ENCODE results near the gene MAST4.
A peak's percentile ranks its signal among the peaks of the same experiment; 100 is the strongest.
"Not testable (repeated sequence)": the region's sequence is repeated elsewhere in the genome, so short reads cannot be mapped to it uniquely, and the experiment has no call there.

The MAST4 gene

DNA sequence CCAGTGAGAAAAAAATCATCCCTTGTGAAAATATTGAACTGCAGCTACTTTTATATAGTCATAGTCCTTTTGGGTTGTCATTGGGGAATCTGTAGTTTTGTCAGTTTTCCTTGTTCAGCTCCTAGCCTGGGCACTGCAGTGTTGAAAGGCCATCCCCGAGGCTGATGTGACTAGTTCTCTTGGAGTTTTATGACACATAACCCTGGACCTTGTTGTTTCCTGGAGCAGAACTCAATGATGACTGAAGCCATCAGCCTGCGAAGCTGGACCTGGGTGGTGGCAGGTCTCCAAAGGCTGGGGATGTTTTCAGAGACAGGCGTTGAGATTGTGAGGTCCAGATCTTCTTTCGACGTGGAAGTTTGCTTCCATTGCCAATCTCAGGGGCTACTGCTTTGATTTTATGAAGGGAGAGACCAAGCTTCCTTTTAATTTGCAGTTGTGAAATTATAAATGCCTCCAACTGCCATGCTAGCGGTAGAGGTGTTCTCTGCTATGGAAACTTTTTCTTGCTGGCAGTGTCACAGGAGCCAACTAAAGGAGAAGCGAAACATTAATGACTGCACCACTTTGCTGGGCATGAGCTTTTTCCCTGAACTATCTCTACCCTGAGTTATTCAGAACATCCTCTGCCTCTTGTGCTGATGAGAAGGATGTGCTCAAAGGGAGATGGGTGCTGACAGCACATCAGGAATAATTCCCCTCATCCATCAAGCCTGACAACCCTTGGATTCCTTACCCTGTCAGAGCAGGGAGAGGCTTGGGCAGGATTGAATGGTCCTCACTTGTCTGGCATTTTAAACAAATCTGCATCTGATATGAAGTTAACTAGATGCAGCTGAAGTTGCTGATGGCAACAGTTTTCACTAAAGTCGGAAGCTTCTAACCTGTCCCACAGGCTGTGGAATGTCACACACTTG lies 209.6 kb downstream of the MAST4 start:
- FAIRE-seq = no peak
- no peak for DNase-seq (ENCODE audit: low spot score)

- FAIRE-seq = peak; percentile 92
Observed at GRCh38 chr5:66807743-66808142, 211.6 kb downstream of the MAST4 start.

DNA sequence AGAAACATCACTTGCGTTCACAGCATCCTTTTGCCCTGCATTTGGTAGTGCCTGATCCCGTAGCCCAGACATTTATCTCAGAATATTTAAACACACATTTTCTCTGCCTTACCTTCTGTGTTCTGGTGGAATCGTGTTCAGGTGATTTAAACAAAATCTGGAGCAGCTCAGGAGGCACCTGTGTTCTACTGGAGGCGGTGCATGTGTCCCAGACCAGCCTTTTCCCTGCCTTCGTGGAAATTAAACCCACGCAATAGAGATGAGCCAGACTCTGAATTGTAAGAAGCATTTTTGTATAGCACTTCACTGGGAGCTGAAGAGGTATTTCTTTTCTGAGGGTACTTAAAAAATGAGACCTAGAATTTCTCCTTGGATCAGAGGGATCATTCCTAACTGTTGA lies 212.5 kb downstream of the MAST4 start:
- FAIRE-seq = no peak
- DNase-seq (ENCODE audit: low spot score) = no peak

More at GRCh38 chr5:66807743-66808142, 211.6 kb downstream of the MAST4 start:
- DNase-seq (ENCODE audit: low spot score) = peak; percentile 70

GRCh38 chr5:66810151-66810550 lies 214.0 kb downstream of the MAST4 start:
- DNase-seq (ENCODE audit: low spot score) (no peak), FAIRE-seq (no peak)

- FAIRE-seq (no peak), DNase-seq (ENCODE audit: low spot score) (no peak)
Observed at GRCh38 chr5:66810848-66811261, 214.7 kb downstream of the MAST4 start.

- no peak for DNase-seq (ENCODE audit: low spot score)
- no peak for FAIRE-seq
Observed at GRCh38 chr5:66812291-66812690, 216.1 kb downstream of the MAST4 start.

- FAIRE-seq (no peak), DNase-seq (ENCODE audit: low spot score) (no peak)
Observed at GRCh38 chr5:66813306-66813705, 217.1 kb downstream of the MAST4 start.

DNA sequence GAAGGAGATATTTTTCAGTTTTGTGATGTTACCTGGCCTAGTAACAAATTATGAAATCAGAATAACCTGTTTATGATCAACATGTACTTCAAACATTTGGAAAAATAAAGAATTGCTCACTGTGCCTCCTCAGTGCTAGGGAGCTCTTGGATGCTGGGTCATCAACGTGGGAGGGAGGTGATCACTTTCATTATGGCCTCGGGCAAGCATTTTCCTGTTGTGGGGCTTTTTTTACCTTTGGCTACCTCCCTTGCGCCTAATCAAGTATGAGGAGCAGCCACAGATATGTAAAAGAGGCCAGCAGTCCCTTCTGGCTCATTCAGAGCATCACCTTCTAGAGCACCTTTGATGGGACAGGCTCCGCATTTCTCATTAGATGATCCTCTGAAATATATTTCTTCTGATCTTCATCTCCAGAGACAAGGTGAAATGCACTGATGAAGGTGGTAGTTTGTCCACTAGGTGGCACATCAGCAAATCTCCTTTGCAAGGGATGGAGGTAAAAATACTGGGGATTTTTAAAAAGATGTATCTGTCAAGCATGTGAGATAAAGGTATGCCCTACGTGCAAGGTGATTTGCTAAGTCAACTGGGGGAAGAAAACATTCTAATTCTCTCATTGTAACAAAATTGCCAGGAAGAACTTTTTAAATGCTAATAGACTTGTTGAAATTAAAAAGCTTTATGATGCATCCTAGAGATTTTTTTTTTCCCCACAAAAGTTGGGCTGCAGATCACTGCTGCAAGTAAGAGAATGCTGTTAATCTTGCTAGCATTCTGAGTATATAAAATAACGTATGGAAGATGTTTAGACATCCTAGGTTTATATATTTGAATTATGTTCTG lies 218.2 kb downstream of the MAST4 start:
- DNase-seq (ENCODE audit: low spot score) (peak; percentile 62), FAIRE-seq (peak; percentile 76)

- FAIRE-seq (peak; percentile 9), DNase-seq (ENCODE audit: low spot score) (no peak)
Observed at GRCh38 chr5:66818304-66818934, 222.2 kb downstream of the MAST4 start.

DNA sequence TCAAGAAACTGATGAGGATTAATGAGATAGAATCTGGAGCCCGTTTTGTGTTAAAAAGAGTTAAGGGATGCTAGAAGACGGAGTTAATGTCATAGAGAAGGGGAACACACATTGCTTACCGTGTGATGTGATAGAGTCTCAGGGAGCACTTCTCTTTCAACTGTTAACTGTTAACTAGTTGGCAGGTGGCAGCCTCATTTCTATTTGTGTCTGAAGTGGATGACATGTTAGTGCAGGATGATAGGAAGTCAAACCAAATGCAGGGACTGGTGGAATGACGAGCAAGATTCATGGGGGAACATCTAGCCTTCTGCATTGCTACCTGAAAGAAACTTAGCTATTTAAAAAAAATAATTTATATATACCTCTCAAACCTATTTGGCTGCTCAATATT lies 222.7 kb downstream of the MAST4 start:
- no peak for DNase-seq (ENCODE audit: low spot score)
- no peak for FAIRE-seq

DNA sequence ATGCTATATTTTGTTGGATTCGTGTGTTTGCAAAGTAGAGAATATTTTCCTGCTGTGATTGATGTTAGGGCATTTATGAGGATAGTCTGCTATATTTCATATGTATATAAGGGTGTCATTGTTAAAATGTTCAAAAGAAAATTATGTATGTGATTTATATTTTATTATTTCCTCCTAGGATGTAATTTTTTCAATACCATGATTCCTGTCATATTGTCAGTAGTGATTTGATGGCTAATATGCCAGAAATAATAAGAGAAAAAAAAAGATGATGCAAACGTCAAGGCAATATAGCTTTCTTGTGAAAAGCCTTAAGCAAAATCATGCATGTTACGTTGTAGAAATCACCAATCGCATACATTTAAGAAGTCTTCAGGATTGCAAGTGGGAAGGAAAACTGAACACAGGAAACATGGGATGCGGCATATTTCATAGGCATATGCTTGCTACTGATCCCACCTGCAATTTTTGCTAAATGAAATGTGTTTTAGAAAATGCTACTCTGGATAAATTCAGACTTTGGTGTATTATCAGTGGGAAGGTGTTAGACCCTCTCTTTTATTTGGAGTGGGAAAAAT lies 224.5 kb downstream of the MAST4 start:
- FAIRE-seq (no peak), DNase-seq (ENCODE audit: low spot score) (no peak)

GRCh38 chr5:66821688-66822429 lies 225.7 kb downstream of the MAST4 start:
- FAIRE-seq (peak; percentile 48), DNase-seq (ENCODE audit: low spot score) (no peak)

DNA sequence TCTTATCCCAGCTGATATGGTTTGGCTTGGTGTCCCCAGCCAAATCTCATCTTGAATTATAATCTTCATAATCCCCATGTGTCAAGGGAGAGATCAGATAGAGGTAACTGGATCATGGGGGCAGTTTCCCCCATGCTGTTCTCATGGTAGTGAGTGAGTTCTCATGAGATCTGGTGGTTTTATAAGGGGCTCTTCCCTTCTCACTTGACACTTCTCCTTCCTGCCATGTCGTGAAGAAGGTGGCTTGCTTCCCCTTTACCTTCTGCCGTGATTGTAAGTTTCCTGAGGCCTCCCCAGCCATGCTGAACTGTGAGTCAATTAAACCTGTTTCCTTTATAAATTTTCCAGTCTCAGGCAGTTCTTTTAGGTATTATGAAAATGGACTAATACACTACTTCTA lies 226.7 kb downstream of the MAST4 start:
- FAIRE-seq; DNase-seq (ENCODE audit: low spot score): not testable (repeated sequence)

- DNase-seq (ENCODE audit: low spot score) (no peak), FAIRE-seq (no peak)
Observed at GRCh38 chr5:66824476-66824875, 228.3 kb downstream of the MAST4 start.

DNA sequence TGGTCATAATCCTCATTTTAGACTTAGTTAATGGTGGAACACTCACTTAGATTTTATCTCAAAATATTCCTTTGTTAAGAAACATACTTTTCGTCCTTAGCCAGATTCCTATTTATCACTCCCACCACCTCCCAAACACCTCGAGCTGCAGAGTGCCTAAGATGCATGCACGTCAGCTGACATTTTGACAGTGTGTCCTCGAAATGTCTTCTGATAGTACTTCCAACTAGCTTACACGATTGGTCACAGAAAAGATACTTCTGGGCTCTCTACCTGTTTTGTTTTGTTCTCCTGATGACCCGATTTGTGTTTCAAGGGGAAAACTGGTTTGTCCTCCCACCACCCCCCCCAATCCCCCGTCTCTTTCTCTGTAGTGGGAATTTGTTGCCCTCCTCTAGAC lies 230.1 kb downstream of the MAST4 start:
- FAIRE-seq = no peak

DNA sequence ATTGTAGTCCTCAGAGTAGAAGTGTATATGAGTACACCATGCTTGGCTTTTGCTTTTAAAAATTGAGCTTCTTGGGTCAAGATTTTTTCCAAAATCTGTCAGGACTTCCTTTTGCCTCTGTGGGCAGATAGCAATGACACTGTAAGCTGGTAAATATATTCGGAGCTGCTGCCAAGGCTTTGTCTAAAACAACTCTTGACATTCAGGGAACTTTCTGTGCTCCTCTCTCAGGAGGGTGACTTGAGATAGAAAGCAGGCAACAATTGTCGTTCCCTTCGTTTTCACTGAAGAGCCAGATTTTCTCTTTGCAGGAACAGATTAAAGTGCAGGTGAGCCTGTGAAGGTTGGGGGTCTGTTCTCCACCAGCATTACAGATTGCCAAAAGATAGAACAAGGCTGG lies 230.5 kb downstream of the MAST4 start:
- no peak for FAIRE-seq
- DNase-seq (ENCODE audit: low spot score) = no peak

More for the DNA sequence above, 230.1 kb downstream of the MAST4 start:
- DNase-seq (ENCODE audit: low spot score) = no peak

DNA sequence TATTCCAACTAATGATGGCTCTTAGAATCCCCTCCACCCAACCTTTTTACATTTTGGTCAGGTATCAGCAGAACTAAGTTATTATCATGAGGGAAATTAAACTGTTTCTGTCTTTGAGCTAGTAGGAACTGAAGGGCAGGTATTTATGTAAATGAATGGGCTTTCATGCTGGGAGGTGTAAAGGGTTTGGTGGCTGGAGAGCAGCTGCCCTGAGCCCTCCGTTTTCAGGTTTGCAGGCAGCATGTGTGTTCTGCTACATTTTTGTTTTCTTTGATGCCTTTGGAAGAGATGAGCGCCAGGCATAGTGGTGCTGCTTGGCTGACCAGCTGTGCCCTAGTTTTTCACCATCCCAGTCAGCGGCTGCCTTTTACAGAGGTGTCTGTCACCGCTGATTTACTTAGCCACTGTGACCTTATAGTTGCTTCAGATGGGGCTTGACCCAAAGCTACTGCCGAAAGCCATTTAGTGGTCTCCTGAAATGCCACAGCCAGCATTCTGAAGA lies 231.9 kb downstream of the MAST4 start:
- no peak for FAIRE-seq

DNA sequence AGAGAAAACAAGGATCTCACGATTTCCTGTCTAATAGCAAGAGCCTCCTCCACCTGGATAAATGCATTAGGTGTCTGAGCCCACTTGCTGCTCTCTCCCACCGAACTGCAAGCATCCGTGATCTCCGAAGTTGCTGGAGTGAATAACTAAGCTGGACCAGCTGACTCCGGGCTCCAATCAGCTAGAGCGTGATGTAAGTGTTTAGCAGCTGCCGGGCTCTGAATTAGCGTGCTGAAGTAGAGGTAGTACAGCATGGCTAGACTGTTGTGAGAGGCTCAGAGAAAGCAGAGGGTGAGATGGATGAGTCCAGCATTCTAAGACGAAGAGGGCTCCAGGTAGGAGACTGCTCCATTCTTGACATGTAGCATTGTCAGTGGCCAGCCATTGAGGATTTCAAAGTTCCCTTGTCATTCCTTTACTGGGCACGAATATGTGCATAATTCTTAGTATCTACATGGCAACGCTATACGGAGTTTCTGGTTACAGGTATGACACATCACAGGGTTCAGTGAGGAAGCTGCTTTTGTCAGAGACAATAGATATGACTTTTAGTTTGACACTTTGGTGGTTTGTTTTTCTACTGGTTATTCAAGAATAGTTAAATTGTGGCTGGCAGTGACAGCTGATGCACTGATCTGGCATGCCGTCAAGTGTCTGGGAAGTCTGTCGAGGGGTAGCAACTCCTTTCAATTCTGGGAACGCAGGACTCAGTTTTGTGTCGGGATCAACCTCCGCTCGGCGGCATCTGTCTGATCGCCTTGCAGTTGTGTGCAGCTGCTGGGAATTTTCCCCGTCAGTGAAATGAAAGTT lies 232.6 kb downstream of the MAST4 start:
- FAIRE-seq (no peak), DNase-seq (ENCODE audit: low spot score) (peak; percentile 76)

More for the DNA sequence above, 231.9 kb downstream of the MAST4 start:
- DNase-seq (ENCODE audit: low spot score) = no peak

GRCh38 chr5:66829358-66829674 lies 233.1 kb downstream of the MAST4 start:
- DNase-seq (ENCODE audit: low spot score) (no peak), FAIRE-seq (no peak)

GRCh38 chr5:66829826-66830225 lies 233.6 kb downstream of the MAST4 start:
- DNase-seq (ENCODE audit: low spot score) (peak; percentile 37), FAIRE-seq (no peak)
